IPS DF 19.7 (cell line): ENCODE data around the gene CASKIN1.
"Not testable (repeated sequence)": the region's sequence is repeated elsewhere in the genome, so short reads cannot be mapped to it uniquely, and the experiment has no call there.

Experiments used
- DNase-seq: peaks from one replicate; pipeline ENCODE4 v3.0.0-alpha.2; 2013; ENCODE audit warnings: low read depth, low spot score

CASKIN1 gene

DNA sequence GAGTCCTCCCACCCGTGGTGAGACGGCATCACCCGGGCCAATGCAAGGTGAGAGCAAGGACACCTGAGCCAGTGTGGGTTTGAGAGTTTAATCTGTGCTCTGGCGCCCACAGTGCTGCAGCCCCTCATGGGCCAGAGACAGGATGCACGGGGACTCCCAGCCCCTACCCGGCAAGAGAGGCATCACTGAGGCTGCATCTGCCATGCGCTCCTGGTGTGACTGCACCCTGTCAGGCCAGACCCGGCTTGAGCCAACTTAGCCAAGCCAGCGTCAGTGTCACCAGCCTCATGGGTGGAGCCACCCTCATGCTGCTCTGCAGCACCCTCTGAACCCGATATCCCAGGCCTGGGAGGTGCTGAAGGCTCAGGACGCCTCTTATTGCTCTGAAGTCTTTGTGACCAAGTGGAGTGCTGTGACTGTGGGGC, 15.5 kb upstream of the CASKIN1 start:
- DNase-seq: no peak

DNA sequence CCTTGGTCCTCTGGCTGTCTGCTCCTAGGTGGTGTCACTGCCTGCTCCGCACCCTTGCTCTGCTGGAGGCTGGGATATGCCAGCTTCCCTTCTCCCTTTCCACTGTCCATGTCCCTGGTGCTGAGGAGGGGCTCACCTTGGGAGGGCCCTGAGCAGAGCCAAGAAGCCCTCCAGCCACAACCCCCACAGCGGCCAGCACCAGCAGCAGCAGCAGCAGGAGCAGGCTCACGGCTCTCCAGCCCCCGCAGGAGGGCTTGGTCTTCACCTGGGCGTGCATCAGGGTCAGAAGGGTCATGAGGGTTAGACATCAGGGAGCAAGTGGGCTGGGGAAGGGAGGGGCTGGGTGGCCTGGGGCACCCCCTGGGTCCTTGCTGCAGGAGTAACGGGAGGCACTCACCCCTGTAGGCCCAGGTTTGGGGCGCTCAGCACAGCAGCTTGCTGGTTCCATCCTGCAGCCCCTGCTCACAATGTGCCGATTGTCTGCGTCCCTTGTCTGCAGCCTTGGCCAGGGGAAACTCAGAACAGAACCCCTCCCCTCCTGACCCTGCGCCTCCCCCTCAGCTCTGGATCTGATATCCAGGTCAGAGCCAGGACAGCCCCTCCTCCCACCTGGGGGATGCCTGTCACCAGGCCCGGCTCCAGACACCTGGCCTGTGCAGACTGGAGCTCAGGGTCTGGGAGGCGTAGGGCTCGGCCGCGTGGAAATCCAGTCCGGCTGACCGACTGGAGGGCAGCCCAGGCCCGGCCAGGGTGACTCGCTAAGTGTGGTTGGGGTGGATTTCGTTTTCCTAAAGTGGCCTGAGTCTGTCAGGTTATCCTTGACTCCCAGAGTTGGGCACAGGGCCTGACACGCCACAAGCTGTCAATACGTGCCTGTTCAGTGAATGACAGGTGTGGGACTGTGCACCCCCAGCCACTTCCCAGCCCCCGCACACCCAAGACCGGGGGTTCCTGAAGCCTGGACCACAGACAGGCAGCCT, 14.3 kb upstream of the CASKIN1 start, which contains the start of gene BRICD5:
TSS of gene BRICD5 (minus strand) at position 478 of the 980 bp plus-strand sequence. CDS start at position 448, 30 bp downstream.
- DNase-seq: no peak

DNA sequence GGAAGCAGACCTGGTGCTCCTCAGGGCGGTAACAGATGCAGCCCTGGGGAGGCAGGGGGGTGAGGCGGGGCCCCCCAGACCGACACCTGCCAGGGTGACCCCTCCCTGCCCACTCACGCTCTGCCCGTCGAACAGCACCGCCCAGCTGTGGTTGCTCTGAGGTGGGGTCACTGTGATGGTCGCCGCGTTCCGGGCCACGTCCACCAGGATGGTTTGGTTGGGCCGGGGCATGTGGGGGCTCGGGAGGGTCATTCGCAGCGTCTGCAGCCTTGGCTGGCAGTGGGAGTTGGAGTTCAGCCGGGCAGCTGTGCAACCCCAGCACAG, 13.6 kb upstream of the CASKIN1 start:
- DNase-seq: no peak

DNA sequence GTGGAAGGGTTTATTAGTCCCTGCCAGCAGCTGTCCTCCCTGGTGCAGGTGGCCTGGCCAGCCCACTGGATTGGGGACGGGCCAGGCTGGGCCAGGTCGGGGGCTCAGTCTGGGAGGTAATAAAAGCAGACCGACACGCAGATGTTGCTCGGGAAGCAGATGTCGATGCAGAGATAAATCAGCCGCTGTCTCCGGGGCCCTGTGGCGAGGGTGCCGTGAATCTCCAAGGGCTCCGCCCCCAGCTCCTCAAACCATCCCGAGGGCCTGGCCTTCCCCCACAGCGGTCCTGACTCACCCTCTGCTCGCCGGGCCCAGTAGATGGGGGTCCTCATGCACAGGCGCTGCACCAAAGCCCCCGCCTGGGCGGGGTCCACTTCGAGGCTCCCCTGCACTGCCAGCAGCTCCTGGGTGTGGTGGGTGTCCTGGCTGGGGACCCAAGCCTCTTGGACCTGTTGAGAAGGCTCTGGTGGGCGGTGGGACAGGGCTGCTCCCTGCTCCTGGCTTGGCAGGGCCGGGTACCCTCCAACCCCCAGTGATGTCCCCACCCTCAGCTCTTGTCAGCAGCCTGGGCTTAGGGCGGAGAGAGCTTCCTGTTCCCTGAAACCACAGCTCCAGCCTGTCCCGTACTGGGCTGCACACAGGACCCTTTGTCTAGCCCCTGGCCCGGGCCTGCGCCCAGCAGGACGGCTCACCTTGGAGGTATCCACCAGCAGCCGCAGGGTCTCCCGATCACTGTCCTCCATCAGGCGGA, 13.0 kb upstream of the CASKIN1 start:
- no peak for DNase-seq

DNA sequence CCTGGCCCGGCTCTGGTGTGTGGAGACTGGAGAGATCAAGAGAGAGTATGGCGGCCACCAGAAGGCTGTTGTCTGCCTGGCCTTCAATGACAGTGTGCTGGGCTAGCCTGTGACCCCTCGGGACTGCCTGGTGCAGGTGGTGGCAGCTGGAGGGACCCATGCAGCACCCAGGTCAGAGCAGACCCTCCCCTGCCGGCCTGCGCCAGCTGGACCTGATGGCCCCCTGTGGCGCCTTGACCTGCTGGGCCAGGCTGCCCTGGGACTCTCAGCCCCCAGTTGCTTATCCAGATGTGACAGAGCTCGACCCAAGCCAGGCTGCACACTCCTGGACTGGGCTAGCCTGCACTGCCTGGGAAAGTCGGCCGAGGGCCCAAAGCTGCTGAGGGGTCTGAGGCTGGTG, 12.4 kb upstream of the CASKIN1 start:
- no peak for DNase-seq

DNA sequence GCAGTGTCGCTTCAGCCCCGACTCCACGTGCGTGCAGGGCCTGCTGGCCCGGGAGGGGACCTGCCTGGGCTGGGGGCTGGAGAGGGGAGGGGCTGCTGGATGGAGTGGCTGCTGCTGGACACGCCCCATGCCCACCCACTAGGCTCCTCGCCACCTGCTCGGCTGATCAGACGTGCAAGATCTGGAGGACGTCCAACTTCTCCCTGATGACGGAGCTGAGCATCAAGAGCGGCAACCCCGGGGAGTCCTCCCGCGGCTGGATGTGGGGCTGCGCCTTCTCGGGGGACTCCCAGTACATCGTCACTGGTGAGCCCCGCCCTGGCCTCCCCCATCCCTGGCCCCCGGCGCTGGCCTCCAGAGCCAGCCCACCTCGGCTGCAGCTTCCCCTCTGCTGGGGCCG, 11.9 kb upstream of the CASKIN1 start:
- no peak for DNase-seq

DNA sequence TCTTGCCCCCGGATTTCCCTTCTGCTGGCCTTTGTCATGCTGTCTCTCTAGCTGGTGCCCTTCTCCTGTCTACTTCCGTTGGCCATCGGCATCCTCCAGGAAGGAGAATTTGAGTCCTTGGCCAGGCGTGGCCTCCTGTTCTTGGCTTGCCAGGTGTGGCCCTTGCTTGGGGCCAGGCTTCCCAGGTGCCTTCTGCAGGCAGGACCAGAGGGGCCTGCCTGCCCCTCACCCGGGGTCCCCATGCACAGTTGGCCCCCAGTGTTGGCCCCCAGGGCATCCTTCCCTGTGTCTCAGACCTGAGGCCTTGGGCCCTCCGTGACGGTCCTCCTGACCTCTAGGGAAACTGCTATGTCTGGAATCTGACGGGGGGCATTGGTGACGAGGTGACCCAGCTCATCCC, 11.5 kb upstream of the CASKIN1 start:
- DNase-seq: no peak

DNA sequence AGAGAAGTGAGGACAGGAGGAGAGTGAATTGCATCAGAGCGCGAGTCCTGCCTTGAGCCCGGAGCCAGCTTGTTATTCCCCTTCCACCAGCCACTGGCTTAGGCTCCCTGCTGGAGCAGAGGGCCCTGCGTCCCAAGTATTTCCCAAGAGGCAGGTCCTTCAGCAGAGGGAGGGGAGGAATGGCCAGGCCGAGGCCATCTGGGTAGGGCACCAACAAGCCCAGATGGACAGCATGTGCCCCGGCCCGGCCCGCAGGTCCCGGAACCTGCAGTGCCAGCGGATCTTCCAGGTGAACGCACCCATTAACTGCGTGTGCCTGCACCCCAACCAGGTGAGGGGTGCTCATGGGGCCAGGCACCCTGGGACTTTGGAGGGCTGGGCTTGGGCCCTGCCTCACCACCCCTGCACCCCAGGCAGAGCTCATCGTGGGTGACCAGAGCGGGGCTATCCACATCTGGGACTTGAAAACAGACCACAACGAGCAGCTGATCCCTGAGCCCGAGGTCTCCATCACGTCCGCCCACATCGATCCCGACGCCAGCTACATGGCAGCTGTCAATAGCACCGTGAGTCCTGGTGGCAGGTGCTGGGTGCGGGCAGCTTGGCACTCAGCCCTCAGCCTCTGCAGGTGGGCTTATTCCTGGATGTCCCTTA, 10.5 kb upstream of the CASKIN1 start:
- no peak for DNase-seq

DNA sequence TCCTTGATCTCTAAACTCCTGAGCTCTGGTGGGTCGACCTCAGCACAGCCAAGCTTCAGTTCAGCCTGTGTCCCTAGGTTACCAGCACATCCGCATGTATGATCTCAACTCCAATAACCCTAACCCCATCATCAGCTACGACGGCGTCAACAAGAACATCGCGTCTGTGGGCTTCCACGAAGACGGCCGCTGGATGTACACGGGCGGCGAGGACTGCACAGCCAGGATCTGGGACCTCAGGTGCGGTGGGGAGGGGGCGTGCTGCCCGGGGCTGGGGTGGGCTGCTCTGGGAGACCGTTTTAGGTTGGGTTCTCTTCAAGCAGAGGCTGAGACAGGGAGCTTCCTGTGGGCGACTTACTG, 10.0 kb upstream of the CASKIN1 start:
- no peak for DNase-seq

DNA sequence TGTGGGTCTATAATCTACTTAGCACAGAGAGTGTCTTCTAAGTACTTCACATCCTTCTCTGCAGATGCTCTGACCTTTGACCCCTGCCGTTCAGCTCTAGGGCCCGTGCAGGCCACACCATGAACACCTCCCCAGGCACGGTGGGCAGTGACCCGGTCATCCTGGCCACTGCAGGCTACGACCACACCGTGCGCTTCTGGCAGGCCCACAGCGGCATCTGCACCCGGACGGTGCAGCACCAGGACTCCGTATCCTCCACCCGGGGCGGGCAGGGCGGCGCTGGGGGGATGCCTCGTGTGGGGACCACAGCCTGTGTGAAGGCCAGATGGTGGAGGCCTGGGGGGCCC, 9.5 kb upstream of the CASKIN1 start:
- no peak for DNase-seq

DNA sequence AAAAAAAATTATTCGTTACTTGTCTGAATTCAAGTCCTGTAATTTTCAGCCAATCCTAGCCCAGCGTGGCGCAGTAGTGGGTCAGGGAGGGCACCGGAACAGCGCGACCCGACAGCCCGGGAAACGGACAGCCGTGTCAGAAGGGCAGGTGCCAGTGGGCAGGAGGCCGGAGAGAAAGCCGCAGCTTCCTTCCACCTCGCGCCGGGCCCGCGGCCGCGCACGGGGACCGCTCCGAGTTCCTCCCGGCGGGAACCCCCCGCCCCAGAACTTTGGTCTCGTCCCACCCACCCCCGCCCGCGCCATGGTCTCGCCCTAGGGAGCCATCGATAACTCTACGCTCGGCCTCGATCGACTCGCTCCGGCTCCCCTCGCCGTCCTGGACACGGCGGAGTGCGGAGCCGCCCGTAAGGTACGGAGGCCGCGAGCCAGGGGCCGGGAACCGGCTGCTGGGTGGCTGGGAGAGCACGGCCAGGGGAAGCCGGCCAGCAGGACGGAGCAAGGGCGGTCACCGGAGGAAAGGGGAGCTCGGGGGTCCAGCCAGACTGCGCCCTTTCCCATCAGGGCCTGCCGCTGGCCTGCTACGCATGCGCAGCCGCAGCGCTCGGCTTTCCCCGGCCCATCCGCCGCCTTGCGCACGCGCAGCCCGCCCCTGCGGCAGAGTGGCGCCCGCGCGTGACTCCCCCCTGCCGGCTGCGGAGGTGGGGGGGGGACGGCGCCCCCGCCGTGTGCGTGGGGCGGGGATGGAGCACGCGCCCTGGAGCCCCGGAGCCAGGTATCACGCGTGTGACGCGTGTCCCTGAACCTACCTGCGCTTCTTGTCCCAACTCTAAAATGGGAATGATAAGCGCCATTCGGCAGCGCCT, 8.9 kb upstream of the CASKIN1 start, which contains the start of gene MLST8:
TSS of gene MLST8 (plus strand) at position 351 of the 863 bp plus-strand sequence. CDS start 632 bp downstream, outside the sequence.
- DNase-seq: no peak

DNA sequence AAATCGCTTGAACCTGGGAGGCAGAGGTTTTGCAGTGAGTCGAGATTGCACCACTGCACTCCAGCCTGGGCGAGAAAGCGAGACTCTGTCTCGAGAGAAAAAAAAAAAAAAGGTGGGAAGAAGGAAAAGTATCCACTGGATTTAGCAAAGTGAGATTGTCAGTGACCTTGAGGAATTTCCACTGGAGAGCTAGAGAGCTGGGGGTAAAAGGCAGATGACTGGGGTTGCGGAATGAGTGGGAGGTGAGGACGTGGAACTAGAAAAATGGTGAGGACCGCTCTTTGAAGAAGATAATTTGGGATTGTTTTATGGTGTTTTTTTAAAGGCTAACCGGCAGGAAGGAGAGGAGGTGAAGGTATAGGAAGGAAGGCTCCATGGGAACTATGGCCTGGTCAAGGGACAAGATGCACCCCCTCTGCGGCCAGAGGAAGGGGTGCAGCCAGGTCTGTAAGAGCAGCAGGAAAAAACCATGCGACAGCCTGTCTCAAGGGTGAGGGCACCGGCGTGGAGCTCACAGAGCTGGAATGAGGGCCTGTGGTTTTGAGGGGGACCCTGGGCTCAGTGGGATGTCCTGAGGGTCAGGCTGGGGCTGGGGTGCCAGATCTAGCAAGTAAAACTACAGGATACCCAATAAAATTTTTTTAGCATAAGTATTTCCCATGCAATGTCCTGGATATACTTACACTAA, 8.2 kb upstream of the CASKIN1 start:
- DNase-seq: no peak

DNA sequence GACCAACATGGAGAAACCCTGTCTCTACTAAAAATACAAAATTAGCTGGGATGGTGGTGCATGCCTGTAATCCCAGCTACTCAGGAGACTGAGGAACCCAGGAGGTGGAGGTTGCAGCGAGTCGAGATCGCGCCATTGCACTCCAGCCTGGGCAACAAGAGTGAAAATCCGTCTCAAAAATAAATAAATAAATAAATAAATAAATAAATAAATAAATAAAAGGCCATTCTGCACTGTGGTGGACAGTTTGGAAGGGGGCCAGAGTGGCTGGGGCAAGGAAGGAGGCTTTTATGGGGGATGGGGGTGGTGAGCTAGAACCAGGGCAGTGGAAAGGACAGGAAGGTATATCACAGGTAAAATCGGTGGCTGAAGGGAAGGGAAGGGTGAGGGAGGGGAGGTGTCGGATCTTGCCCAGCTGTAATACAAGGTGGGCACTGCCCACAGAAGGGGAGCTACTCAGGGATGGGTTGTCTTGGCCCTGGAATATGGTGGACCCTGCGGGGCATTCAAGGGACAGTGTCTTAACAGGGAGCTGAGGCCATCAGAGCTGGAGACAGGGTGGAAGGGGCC, 6.8 kb upstream of the CASKIN1 start:
- DNase-seq: not testable (repeated sequence)

DNA sequence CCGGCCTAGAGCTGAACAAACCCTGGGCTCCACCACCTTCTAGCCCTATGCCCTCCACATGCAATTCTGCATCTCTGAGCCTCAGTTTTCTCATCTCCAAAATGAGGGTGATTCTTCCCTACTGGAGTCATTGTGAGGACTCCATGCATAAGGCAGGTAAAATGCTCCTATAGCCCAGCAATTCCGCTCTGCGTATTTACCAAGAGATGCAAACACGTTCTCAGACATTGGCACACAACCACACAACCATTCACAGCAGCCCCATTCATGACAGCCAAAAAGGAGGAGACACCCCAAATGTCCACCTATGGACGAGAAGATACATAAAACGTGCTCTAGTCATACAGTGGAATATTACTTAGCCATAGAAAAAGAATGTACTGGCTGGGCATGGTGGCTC, 3.9 kb upstream of the CASKIN1 start:
- no peak for DNase-seq

DNA sequence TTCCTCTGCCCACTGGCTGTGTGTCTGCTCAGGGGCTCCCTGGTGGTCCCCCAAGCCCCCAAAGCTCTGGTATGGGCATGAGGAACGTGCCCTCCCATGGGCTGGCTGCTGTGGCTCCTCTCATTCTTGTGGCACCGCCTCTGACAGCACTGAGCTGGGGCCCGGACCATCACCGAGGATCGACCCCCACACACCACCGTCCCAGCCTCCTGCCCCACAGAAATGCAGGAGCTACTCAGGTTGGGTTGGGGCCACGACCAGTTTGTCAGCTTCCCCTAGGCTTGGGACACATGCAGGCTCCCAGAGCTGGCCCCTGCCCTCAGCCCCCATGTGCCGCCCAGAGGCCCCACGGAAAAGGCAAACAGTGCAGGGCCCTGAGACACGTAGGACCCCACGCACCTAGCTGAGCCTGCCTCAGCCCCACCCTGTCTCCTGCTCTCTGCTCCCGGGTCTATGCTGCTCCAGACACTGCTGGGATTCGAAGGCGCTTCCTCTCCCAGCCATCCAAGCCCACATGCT, 3.3 kb upstream of the CASKIN1 start:
- DNase-seq: no peak

DNA sequence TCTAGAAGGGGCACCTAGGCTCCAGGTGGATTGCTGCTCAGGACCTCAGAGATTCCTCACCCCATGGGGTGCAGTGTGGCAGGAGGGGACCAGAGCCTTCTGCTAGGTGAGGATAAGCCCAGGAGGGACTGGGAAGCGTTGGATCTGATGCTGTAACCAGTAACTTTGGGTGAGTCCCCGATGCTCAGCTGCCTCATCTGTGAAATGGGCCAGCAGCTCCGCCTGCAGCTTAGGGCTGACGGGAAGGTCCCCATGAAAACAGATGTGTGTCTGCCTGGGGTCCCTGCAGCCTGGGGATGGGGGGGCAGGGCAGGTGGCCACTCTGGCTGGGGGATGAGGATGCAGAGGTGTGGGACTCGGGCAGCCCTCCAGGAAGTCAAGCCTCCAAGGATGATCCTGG, 2.7 kb upstream of the CASKIN1 start:
- no peak for DNase-seq

DNA sequence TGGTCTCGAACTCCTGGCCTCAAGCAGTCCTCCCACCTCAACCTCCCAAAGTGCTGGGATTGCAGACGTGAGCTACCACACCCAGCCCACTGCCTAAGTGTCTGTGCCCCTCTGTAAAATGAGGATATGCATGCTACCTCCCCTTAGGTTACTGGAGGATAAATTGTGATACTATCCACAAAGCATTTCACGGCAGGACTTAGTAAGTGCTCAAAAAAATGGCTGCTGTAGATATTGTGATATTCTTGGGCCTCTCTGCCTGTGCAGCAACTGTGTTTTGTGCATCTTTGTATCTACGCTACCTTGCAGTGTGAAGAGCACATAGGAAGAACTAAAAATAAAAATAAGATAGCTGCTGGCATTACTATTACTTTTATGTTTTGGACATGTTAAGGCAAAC, 1.9 kb upstream of the CASKIN1 start:
- no peak for DNase-seq

DNA sequence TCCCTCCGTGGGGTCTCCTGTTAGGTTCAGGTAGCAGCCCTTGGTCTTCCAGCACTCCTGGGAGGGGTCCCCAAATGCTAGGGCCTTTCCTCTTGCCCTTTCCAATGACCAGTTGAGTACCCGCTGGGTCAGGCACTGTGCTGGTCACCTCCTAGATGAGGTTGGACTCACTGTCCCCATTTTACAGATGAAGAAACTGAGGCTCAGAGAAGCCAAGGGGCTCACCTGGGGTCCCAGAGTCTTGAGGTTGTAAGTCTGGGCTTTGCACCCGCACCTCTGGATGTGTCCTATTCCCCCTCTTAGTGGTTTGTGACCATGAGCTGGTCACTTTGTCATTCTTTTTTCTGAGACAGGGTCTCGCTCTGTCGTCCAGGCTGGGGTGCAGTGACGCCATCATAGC, 1.4 kb upstream of the CASKIN1 start:
- DNase-seq: no peak

DNA sequence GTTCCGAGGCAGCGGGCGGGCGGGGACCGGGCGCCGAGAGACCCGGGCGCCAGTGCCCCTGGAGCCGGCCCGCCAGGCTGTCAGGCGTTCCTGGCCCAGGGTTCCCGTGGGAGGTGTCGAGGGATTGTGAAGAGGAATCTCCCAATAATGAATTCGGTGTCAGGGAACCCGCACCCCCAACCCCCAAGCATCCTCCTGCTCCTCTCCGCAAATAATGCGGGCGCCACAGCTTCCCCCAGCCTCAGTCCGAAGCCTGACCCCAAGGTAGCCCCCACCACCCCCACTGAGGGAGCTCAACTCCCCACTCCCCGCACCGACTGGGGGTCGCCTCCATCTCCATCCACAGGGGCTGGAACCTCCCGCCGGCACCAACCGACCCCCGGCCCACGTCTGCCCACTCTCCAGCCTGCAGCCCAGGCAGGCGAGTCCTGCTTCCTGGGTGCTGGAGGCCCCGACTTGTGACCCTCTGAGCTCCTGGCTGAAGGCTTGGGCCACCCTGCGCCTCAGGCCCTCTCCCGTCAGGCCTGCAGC, 641 bp upstream of the CASKIN1 start:
- no peak for DNase-seq
